MM.1S (cell line): ENCODE data around the gene USP44.

Experiments
- CTCF ChIP-seq: fragments of 300-600 bp; sonication (generic); IDR thresholded peaks from 2 replicates; pipeline ENCODE4 v1.5.1; 2016; ENCODE audit warnings: antibody characterized with exemption, low read length, mixed read lengths
- EZH2 ChIP-seq: fragments of 300-600 bp; sonication (generic); optimal IDR thresholded peaks from 2 replicates; pipeline ENCODE3; 2017; ENCODE audit warnings: low read depth, mild to moderate bottlenecking, antibody characterized with exemption, low read length, mixed read lengths
- EZH2phosphoT487 ChIP-seq: fragments of 300-600 bp; sonication (generic); IDR thresholded peaks from 2 replicates; pipeline ENCODE4 v1.6.1; 2018; ENCODE audit warnings: antibody characterized with exemption, low read length

DNA sequence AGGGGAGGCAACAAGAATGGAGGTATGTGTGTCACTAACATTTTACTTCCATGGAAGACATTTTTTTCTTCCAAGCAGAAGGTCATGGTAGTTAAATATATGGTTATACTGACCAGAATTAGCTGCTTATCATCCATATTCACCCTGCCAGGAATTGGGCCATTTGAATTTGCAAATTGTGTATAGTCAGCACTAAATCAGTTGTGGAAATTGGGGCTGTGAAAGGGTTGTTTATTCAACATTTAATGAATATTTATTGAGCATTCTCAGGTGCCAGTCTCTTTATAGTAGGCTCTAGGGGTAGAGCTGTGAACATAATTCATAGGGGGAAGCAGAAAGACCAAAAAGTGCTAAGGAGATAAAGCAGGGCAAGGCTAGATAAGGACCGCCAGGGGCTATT, 39.3 kb downstream of the USP44 start:
- TF ChIP-seq CTCF (no peak), EZH2phosphoT487 (no peak), EZH2 (no peak)
